Esophagus muscularis mucosa (tissue), 4 donors: ENCODE measurements around the gene COG1. TPM values are rescaled to one million over a fixed set of nuclear protein-coding genes. Genes with fewer than 3 reads are reported as not detected.

ENCODE experiments used
- DNase-seq: peaks from one replicate; pipeline ENCODE4 v3.0.0-alpha.2; 2017; ENCODE audit errors: extremely low spot score
- H3K27ac ChIP-seq, 4 donors: fragments of 200-600 bp; sonication (generic); replicated peaks in 1 of 4; 1 replicate in 3 of 4; 2 replicates in 1 of 4; pipeline ENCODE4 v1.5.1; 2016 to 2019; ENCODE audit warnings: mild to moderate bottlenecking in 1 of 4
- H3K27me3 ChIP-seq, 4 donors: fragments of 200-600 bp; sonication (generic); one replicate each; pipeline versions ENCODE4 v1.5.1 to v1.6.0; 2016 to 2019
- H3K36me3 ChIP-seq, 4 donors: fragments of 200-600 bp; sonication (generic); one replicate each; pipeline ENCODE4 v1.5.1; 2016 to 2019
- H3K4me1 ChIP-seq, 4 donors: fragments of 200-600 bp; sonication (generic); one replicate each; pipeline ENCODE4 v1.5.1; 2016 to 2019
- H3K4me3 ChIP-seq, 4 donors: fragments of 200-600 bp; sonication (generic); 1 replicate in 2 of 4; 2 replicates in 2 of 4; pipeline ENCODE4 v1.5.1; 2016 to 2019; ENCODE audit warnings: mild to moderate bottlenecking in 4 of 4, moderate library complexity in 1 of 4
- H3K9me3 ChIP-seq, 4 donors: fragments of 200-600 bp; sonication (generic); 1 replicate in 3 of 4; 2 replicates in 1 of 4; pipeline ENCODE4 v1.5.1; 2016 to 2019
- EP300 ChIP-seq: sonication (generic); formaldehyde crosslinking; IDR thresholded peaks from one replicate; pipeline ENCODE4 v1.6.1; 2017; ENCODE audit warnings: antibody characterized with exemption
- POLR2A ChIP-seq: fragments of 450-650 bp; IDR thresholded peaks from one replicate; pipeline ENCODE4 v1.6.1; 2017; ENCODE audit warnings: antibody characterized with exemption, moderate library complexity, mild to moderate bottlenecking, low read depth
- POLR2AphosphoS5 ChIP-seq, 2 donors: sonication (generic); formaldehyde crosslinking; IDR thresholded peaks; one replicate each; pipeline ENCODE4 v1.6.1; 2017; ENCODE audit warnings: antibody characterized with exemption in 2 of 2
- WGBS: methylation state at CpG from one replicate; pipeline ENCODE4 v1.1.5; 2018; 5-methylcytosine and 5-hydroxymethylcytosine counted together
- intact Hi-C: fragments of 100-400 bp; cut with DNase I; formaldehyde crosslinking; loops from one replicate; pipeline ENCODE4 v1.15.1; 2023
- total RNA-seq, 4 donors: library from RNA; depleted of rRNA; stranded (reverse); fragments of >200 nt; gene quantifications; one replicate each; pipeline versions ENCODE4 v1.1.0 to v1.2.1, GENCODE V29; 2016
- TF ChIP-seq, protein P1 (sequence below), 3 experiments: fragments of 200-600 bp in 2 of 3; fragments of 450-650 bp in 1 of 3; sonication (generic) in 2 of 3; IDR thresholded peaks; one replicate each; pipeline ENCODE4 v1.5.1; 2017 to 2019; ENCODE audit warnings: antibody characterized with exemption in 3 of 3, mild to moderate bottlenecking in 2 of 3, moderate library complexity in 1 of 3

COG1 gene
- total RNA-seq, 4 donors from 2014 or later = 19.1 to 36.5 (median 27.3) TPM

DNA sequence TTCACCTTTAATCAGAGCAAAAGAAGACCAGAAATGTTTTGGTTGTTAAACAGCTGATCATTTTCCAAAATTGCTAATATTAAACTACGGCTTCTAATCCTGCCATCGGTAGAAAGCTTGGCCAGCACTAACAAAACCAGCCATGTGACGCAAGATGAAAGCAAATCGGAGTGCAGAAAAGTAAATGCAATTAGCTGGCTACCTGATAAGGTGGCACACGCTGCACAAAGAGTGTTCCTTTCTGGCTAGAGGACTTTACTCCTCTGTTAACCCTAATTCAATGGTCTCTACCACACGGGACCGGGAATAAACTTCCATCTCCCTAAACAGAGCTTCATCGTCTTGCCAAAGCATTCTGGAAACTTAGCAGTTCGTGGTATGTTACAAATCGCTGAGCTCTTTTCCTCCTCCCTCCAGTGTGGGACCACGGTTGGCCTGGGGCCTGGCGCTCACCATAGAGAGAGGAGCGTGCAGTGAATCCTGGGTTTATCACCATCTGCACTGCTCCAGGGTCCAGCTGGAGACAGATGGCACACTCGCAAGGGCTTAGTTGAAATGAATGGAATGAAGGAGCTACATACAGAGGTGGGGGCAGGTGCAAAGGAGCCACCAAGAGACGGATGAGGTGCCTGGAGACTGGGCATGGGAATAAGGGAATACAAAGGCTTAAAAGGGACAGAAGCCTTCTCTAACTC lies 10.1 kb upstream of the COG1 start:
- no peak for DNase-seq
- H3K4me1 ChIP-seq = no peaks in the 10 kb centered on the region
- WGBS = 51% methylated on average over 15 of the region's 15 CpGs
- H3K27ac ChIP-seq = no peak overlapping the region
- TF ChIP-seq POLR2AphosphoS5 (IDR thresholded peaks at IDR 0.05) (no peak), POLR2A (no peak), EP300 (no peak)
- TF ChIP-seq, protein P1, sequence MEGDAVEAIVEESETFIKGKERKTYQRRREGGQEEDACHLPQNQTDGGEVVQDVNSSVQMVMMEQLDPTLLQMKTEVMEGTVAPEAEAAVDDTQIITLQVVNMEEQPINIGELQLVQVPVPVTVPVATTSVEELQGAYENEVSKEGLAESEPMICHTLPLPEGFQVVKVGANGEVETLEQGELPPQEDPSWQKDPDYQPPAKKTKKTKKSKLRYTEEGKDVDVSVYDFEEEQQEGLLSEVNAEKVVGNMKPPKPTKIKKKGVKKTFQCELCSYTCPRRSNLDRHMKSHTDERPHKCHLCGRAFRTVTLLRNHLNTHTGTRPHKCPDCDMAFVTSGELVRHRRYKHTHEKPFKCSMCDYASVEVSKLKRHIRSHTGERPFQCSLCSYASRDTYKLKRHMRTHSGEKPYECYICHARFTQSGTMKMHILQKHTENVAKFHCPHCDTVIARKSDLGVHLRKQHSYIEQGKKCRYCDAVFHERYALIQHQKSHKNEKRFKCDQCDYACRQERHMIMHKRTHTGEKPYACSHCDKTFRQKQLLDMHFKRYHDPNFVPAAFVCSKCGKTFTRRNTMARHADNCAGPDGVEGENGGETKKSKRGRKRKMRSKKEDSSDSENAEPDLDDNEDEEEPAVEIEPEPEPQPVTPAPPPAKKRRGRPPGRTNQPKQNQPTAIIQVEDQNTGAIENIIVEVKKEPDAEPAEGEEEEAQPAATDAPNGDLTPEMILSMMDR (IDR thresholded peaks at IDR 0.05) = no peak
- intact Hi-C loops = loop anchor here (10.0 kb wide), 1 partner anchor 192 kb away; no protein-coding TSS in a partner anchor
- no peaks in the 10 kb centered on the region for H3K9me3 ChIP-seq
- H3K4me3 ChIP-seq = no peak overlapping the region
- no peaks in the 10 kb centered on the region for H3K36me3 ChIP-seq
- no peaks in the 10 kb centered on the region for H3K27me3 ChIP-seq

DNA sequence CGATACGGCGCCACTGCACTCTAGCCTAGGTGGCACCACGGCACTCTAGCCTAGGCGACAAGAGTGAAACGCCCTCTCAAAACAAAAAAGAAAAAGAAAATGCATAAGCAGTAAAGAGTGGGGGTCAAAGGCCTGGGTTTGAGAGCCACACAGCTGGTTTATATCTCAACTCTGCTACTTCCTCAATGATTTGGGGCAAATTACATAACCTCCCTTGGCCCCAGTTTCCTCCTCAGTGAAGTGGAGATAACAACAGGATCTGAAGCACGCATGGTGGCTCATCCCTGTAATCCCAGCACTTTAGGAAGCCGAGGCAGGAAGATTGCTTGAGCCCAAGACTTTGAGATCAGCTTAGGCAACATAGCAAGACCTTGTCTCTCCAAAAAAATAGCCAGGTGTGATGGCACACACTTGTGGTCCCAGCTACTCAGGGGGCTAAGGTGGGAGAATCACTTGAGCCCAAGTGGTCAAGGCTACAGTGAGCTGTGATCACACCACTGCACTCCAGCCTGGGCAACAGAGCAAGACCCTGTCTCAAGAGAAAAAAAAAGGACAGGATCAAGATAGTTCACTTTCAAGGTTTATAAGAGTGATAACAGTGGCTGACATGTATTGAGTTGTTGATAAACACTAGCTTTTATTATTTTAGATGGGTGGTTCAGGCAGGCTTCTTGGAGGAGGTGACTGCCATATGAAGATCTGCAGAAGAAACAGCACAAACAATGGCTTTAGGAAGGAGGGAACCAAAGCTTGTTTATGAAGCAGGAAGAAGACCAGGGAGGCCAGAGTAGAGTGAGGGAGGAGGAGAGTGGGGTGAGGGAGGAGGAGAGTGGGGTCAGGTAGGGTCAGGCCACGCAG lies 8.5 kb upstream of the COG1 start:
- Histone ChIP-seq H3K4me1 (no peaks in the 10 kb centered on the region), H3K4me3 (no peak overlapping the region), H3K27ac (no peak overlapping the region), H3K27me3 (no peaks in the 10 kb centered on the region), H3K36me3 (no peaks in the 10 kb centered on the region), H3K9me3 (no peaks in the 10 kb centered on the region)
- WGBS = 66% methylated on average over 9 of the region's 9 CpGs
- no peak for DNase-seq
- no peak for TF ChIP-seq EP300
- TF ChIP-seq POLR2AphosphoS5 (IDR thresholded peaks at IDR 0.05) = no peak
- no peak for TF ChIP-seq POLR2A
- TF ChIP-seq, protein P1 (IDR thresholded peaks at IDR 0.05) = no peak
- intact Hi-C loops = loop anchor here (10.0 kb wide), 1 partner anchor 190 kb away; no protein-coding TSS in a partner anchor

DNA sequence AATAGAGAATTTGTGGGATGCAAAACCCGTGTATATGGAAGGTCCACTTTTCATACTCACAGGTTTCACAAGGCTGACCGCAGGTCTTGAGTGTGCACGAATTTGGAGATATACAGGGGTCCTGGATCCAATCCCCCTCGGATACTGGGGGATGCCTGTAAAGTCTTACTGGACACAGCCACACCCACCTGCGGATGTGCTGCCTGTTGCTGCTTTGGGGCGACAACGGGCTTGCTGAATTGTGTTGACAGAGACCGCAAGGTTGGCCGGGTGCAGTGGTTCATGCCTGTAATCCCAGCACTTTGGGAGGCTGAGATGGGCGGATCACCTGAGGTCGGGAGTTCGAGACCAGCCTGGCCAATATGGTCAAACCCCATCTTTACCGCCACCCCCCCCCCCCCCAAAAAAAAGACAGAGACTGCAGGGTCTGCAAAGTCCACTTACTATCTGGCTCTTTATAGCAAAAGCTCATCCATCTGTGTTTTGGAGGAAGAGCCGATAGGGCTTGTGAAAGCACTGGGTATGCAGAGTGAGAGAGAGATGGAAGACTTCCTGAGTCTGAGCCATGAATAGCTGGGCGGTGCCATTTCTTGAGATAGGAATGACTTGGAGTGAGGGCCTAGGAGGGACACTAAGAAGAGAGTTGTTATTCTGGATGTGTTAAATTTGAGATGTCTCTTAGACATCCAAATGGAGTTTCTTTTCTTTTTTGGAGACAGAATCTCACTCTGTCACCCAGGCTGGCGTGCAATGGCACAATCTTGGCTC lies 6.4 kb upstream of the COG1 start:
- intact Hi-C loops = loop anchor here (10.0 kb wide), 1 partner anchor 188 kb away; no protein-coding TSS in a partner anchor
- DNase-seq = no peak
- WGBS = 87% methylated on average over 16 of the region's 16 CpGs

DNA sequence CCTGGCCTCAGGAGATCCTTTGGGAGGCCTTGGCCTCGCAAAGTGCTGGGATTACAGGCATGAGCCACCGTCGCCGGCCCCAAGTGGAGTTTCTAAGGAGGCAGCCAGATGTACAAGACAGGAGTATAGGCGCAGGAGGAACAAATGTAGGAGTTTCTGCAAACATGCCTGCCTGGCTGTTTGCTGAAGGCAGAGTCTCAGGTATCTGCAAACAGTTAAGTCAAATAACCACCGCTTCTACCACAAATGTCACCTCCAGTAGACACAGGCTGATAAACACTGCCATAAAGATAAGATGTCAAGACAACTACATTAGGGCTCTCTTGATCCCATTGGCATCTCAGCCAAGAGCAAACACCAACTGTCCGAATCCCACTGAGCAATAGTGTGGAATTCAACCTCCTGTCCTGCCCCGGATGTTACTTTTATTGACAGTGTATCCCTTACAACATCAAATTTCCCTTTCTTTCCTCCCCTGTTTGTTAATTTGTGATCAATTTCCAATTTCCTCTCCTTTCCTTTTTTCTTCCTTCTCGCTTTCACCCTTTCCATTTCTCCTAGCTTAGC lies 5.6 kb upstream of the COG1 start:
- peaks cover 8 to 12% (median 10%) of the 10 kb centered on the region in 4 donors for H3K4me1 ChIP-seq
- TF ChIP-seq EP300 = no peak
- no peak for TF ChIP-seq POLR2A
- TF ChIP-seq, protein P1 (IDR thresholded peaks at IDR 0.05) = no peak
- no peak for TF ChIP-seq POLR2AphosphoS5 (IDR thresholded peaks at IDR 0.05)
- H3K4me3 ChIP-seq = no peak overlapping the region
- DNase-seq = no peak
- H3K36me3 ChIP-seq = no peaks in the 10 kb centered on the region
- intact Hi-C loops = loop anchor here (10.0 kb wide), 1 partner anchor 188 kb away; no protein-coding TSS in a partner anchor
- no peak overlapping the region for H3K27ac ChIP-seq
- WGBS = 96% methylated on average over 8 of the region's 9 CpGs
- H3K27me3 ChIP-seq = no peaks in the 10 kb centered on the region
- no peaks in the 10 kb centered on the region for H3K9me3 ChIP-seq

More for the DNA sequence above, 6.4 kb upstream of the COG1 start:
- no peaks in the 10 kb centered on the region for H3K9me3 ChIP-seq
- no peaks in the 10 kb centered on the region for H3K36me3 ChIP-seq
- no peak for TF ChIP-seq POLR2A
- no peak for TF ChIP-seq EP300
- TF ChIP-seq POLR2AphosphoS5 (IDR thresholded peaks at IDR 0.05) = no peak
- TF ChIP-seq, protein P1 (IDR thresholded peaks at IDR 0.05) = no peak
- peaks cover 0 to 4% (median 3%) of the 10 kb centered on the region in 4 donors for H3K4me1 ChIP-seq
- H3K27me3 ChIP-seq = no peaks in the 10 kb centered on the region
- no peak overlapping the region for H3K27ac ChIP-seq
- no peak overlapping the region for H3K4me3 ChIP-seq
